Stimulated activated CD4-positive, alpha-beta T cell treated with anti-CD3 and anti-CD28 coated beads, Interleukin-2, amount 100 ng/mL, for 24 hours (primary cell): ENCODE measurements around the gene KRT3.

ENCODE experiments used
- DNase-seq, 2 donors: peaks; one replicate each; pipeline ENCODE4 v3.0.0-alpha.2; 2020

KRT3 gene

DNA sequence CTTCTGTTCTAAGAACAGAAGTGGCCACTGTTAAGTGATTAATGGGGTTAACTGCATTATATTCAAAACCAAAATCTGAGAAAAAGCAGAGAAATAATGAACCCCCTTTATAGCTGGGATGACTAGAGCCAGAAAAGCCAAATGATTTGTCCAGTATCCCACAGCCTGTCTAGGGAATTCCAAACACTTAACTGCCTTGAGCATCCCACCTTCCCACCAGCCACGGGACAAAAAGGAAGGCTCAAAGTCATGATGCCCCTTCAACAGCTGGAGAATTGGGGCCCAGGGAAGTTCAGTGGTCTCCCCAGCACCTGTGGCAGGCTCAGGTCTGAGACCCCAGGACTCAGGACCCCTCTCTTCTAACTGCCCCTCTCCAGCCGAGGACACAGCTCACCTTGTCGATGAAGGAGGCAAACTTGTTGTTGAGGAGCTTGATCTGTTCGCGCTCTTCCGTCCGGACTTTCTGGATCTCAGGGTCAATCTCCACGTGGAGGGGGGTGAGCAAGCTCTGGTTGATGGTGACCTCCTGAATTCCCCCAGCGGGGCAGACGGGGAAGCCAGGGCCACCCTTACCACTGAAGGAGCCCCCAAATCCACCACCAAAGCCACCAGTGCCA lies 17.4 kb upstream of the KRT3 start:
- DNase-seq: no peak

- DNase-seq: no peak
Measured at GRCh38 chr12:52812749-52813148, 16.8 kb upstream of the KRT3 start.

GRCh38 chr12:52812073-52812400 lies 16.1 kb upstream of the KRT3 start:
- DNase-seq: no peak

DNA sequence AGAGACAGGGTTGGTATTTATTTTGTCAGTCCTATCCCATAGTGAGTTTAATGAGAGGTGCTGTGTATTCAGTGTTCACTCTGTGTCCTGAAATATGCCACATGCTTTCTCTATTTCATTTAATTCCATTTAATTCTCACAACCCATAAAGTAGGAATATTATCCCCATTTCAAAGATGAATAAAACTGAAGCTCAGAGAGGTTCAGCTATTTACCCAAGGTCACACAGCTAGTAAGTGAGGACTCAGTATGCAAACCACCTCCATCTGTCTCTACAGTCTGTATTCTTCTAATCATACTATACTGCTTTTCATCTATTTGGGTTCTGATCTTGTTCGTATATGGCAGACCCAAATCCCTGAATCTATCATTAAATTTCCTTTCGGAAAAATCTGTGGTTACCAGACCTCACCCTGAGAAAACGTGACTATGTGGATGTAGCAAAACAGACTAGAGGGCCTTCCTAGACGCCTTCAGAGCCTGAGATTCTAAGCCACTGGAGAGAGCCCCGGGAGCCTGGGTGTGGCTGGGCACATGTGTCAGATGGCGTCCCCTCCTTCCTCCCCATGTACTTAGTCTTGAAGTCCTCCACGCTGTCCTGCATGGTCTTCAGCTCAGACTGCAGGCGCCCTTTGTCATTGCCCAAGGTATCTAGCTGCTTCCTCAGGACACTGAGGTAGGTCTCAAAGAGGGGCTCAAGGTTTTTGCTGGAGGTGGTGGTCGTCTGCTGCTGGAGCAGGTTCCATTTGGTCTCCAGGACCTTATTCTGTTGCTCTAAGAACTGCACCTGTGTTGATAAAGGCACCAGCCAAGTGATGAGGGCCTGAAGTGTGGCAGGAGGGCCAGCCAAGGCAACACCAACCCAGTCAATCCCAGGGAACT lies 15.5 kb upstream of the KRT3 start:
- DNase-seq: no peak

DNA sequence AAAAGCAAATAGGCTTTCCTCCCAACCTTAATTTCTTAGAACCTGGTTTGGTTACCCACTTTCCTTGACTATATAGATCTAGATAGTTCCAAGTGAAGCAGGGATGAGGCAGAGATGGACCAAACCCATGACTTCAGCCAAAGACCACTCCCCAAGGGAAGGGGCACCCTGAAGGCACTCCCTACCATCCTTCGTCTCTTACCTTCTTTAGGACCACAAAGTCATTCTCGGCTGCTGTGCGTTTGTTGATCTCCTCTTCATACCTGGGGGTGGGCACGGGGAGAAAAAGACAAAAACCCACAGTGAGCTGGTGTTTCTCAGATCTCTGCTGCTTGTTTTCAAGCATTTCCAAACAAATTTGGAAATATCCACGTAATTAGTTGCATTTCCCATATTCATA lies 14.6 kb upstream of the KRT3 start:
- no peak for DNase-seq

GRCh38 chr12:52809166-52809565 lies 13.2 kb upstream of the KRT3 start:
- DNase-seq: no peak

- DNase-seq: no peak
Measured at GRCh38 chr12:52808573-52809160, 12.8 kb upstream of the KRT3 start.

DNA sequence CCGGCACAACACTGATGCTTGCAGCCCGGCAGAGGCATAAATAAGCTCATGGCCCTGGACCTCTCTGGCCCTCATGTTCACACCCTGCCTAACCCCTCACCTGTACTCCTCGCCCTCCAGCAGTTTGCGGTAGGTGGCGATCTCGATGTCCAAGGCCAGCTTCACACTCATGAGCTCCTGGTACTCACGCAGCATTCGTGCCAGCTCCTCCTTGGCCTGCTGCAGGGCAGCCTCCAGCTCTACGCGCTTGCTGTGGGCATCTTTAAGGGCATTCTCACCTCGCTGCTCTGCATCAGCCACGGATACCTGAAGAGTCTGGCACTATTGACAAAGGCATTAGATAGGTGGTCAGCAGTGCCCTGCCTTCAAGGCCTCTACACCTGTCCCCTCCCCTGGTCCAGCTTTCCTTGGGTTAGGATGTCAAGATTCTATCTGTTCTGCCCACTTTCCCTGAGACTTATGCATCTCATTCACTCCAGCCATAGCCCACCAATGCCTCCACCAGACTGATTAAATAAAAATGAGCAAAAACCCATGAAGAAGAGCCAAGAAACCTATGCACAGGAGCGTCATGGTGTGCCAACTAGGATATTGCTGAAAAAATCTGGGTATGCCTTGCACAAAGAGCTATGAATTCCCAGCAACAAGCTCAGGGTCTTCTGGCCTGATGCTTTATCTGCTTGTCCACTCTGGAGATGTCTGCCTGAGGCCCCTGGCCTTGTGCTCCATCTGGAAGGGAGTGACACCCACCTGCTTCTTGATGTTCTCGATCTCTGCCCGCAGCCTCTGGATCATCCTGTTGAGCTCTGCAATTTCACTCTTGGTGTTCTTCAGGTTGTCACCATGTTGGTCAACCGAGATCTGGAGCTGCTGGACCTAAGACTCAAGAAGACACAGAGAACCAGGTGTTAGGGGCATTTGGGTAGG lies 11.9 kb upstream of the KRT3 start:
- no peak for DNase-seq

- no peak for DNase-seq
Measured at GRCh38 chr12:52806821-52807543, 11.1 kb upstream of the KRT3 start.

- no peak for DNase-seq
Measured at GRCh38 chr12:52806169-52806811, 10.4 kb upstream of the KRT3 start.

DNA sequence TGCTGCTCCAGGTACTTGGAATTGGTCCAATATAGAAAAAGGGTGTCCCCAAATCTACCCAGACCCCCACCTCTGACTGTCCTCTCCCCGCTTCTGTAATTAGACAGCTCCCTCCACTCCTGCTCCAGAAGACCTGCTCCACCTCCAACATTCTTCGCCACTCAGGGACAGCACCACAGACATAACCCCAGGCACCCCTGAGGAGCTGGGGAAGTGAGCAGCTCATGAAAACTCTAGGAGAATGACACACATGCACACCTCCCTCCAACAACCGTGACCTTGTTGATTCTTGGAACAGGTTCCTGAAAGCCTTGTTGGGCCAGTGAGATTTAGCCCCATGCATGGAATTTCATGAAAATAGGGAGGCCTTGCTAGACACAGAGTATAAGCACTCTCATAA lies 9.8 kb upstream of the KRT3 start:
- DNase-seq: no peak

DNA sequence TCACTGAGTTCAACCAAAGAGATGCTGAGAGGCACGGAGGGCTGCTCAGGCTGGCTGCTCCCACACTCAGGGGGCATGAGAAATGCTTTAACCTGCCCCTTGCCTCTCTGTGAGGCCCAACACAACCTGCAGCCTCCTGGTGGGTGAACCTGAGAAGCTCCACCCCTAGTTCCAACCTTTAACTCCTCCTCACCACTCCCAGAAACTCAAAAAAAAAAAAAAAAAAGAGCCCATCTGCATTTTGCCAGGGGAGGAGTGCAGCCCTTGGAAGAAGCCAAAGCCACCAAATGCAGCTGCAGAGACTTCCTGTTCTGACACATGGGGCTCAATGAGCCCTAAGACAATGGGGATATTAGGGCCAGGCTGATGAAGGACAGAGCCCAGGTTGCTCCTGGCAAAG lies 9.1 kb upstream of the KRT3 start:
- DNase-seq: no peak

- no peak for DNase-seq
Measured at GRCh38 chr12:52802442-52802841, 6.5 kb upstream of the KRT3 start.

DNA sequence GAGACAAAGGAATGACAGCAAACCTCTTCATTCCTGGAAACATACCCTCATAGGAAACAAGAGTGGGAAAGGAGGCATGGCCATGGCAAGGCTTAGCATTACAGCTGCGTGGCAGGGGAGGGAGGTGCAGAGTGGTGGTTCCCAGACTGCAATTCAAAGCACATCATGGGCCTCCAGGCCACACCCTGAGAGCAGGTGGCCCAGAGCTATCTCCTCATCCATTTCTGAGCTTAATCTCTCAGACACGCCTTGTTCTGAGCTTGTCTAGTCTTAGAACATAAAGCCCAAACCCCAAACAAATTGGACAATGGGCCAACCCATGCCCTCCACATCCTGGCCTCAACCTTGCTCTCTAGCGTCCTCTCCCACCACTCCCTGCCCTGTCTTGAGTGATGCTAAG lies 5.9 kb upstream of the KRT3 start:
- DNase-seq: no peak

GRCh38 chr12:52800259-52800917 lies 4.5 kb upstream of the KRT3 start:
- DNase-seq: no peak

DNA sequence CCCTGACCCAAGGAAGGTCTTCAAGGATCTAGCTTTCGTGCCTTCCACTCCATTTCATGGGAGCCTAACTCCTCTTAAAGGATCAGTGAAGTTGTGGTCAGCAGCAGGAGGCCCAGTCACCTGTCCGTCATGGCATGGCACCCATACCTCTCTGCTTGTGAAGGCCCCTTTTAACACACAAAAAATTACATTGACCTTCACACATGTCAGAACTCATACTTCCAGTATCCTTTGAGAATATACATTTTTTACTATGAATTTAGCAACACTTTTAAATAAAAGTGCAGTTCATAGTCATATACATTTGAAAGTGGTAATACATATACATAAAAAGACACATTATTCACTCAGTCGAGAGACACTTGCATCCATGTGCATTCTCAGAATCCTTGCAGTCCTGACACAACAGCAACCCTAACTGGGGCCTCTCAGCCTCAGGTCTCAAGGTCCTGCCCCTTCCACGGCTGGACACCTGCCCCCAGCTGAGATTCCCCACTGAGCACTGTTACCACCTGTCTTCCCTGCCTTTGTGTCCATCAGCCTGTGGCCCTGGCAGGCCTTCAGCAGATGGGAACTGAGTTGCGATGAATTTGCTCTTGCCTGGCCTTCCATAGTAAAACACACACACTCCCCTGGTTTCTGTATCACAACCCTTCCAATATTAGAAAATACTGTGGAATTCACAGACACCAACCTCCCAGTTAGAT lies 3.7 kb upstream of the KRT3 start:
- no peak for DNase-seq

- DNase-seq: no peak
Measured at GRCh38 chr12:52798671-52799504, 3.0 kb upstream of the KRT3 start.

DNA sequence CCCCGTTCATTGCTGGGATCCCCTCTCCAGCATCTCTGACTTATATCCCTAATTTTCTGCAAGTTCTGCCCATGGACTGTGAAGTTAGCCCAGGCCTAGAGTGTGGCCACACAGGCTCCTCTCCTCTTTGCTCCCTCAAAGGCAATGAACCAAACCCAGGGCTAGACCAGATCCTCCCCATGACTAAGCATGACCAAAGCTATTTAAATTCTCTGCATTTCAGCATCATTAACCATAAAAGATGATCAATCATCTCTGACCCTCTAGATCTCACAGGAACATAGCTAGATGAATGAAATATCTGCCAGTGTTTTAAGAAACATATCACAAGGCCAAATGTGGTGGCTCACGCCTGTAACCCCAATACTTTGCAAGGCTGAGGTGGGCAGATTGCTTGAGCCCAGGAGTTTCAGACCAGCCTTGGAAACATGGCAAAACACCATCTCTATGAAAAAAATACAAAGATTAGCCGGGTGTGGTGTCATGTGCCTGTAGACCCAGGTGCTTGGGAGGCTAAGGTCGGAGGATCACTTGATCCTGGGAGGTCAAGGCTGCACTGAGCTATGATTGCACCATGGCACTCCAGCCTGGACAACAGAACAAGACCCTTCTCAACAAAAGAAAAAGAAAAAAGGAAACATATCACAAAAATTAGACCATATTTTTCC lies 2.2 kb upstream of the KRT3 start:
- DNase-seq: no peak

- DNase-seq: no peak
Measured at GRCh38 chr12:52797529-52797894, 1.6 kb upstream of the KRT3 start.
